ENCODE measurements around the gene C5orf22.
"Not testable (repeated sequence)": the region's sequence is repeated elsewhere in the genome, so short reads cannot be mapped to it uniquely, and the experiment has no call there.

Gene C5orf22

GRCh38 chr5:31553863-31554262 is 21.8 kb downstream of the C5orf22 start:
- no peak for DNase-seq (ENCODE audit: low read depth, low spot score)

GRCh38 chr5:31554552-31554951 is 22.5 kb downstream of the C5orf22 start:
- DNase-seq (ENCODE audit: low read depth, low spot score): no peak

GRCh38 chr5:31556461-31556860 is 24.4 kb downstream of the C5orf22 start:
- DNase-seq (ENCODE audit: low read depth, low spot score): no peak

DNA sequence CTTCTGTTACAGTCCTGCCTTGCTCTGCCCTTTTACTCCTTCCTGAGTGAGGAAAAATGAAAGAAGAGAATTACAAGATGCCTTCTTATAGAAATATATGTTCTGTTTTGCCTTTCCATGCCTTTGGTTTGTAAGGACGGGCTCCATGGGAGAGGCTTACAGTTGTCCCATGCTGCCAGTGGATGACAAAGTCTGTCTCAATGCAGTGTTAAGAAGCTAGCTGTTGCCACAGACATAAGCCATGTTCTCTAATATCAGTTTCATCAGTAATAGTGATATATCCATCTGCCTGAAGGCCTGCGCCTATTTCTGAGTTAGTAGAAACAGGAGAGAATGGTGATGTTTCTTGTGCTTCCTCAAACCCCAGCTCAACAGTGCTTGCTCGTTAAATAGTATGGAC is 27.8 kb downstream of the C5orf22 start:
- no peak for DNase-seq (ENCODE audit: low read depth, low spot score)

DNA sequence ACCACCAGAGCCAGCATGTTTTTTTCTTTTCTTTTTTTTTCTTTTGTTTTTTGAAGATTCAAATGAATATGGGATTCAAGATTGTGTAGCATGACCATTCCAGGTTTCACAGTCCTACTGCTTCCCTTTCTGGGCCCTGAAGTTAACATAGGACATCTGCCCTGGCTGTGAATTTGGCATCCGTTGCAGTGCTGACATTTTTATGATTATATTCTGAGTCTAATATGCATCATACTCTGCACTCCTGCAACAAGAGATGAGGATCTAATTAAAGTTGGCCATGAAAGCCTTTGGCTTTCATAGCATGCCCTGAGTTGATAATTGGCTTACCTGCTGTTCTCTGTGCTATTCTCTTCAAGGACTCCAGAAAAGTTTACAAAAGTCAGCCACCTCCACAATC is 29.8 kb downstream of the C5orf22 start:
- no peak for DNase-seq (ENCODE audit: low read depth, low spot score)

- DNase-seq (ENCODE audit: low read depth, low spot score): no peak
Measured at GRCh38 chr5:31563216-31563615, 31.1 kb downstream of the C5orf22 start.

DNA sequence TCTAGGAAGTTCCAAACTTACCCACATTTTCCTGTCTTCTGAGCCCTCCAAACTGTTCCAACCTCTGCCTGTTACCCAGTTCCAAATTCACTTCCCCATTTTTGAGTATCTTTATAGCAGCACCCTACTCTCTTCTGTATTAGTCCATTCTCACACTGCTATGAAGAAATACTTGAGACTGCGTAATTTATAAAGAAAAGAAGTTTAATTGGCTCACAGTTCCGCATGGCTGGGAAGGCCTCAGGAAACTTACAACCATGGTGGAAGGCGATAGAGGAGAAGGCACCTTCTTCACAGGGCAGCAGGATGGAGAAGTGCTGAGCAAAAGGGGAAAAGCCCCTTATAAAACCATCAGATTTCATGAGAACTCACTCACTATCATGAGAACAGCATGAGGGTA is 34.3 kb downstream of the C5orf22 start:
- DNase-seq (ENCODE audit: low read depth, low spot score): not testable (repeated sequence)

- DNase-seq (ENCODE audit: low read depth, low spot score): no peak
Measured at GRCh38 chr5:31568302-31568835, 36.3 kb downstream of the C5orf22 start.

DNA sequence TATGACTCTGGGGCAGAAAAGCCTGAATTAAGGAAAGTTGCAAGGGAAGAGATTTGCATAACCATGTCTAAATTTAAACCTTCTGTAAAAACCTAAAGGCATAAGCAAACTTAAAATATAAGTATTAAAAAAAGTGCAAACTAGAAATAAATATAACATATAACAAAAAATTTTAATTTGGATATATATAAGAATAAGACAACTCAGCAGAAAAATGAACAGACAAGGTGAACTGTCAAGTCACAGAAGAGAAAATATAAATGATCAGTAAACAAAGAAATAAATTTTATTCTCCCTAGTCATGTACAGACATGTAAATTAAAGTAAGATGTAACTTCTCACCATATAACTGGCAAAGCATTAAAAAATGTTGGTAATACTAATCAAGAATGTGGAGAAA is 37.0 kb downstream of the C5orf22 start:
- no peak for DNase-seq (ENCODE audit: low read depth, low spot score)

DNA sequence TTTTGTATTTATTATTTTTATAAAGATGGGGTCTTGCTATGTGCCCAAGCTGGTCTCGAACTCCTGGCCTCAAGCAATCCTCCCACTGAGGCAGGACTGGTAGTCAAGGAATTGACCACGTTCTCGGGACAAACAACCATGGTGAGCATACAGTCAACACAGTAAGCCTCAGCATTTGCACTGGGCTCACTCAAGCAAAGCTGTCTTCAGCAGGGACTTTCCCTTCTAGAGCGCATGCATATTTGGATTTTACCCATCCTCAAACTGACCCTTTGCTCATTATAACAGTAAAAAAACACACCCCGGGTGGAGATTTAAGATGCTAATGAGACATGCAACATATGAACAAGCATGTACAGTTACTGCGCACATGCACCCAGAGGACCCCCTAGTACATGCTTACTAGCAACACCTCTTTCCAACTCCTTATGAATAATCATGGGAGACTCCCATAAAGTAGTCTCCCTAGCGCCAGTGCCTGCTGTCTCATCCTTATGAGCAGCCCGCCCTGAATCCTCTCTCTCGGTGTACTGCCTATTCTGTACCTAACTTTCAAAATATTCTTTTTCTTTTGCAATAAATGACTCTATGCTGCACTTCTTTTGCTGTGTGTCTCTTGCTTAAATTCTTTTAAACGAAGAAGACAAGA is 41.5 kb downstream of the C5orf22 start:
- DNase-seq (ENCODE audit: low read depth, low spot score): no peak

GRCh38 chr5:31574772-31575171 is 42.7 kb downstream of the C5orf22 start:
- no peak for DNase-seq (ENCODE audit: low read depth, low spot score)

GRCh38 chr5:31577438-31577837 is 45.3 kb downstream of the C5orf22 start:
- no peak for DNase-seq (ENCODE audit: low read depth, low spot score)

DNA sequence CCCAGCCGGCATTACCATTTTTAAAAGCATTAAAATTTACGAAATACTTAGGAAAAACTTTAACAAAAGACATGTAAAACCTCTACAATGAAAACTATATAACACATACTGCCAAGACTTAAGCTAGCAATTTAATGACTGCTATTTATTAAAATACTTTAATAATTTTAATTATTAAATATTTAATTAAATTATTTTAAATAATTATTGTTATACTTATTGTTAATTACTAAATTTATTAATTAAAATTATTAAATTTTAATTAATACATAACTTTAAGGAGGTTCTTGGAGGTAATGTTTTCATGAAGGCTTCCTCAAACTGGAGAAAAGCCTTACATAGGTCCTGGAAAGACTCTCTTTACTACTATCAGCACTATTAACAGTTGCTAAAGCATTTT is 47.5 kb downstream of the C5orf22 start:
- DNase-seq (ENCODE audit: low read depth, low spot score): no peak

GRCh38 chr5:31581498-31582099 is 49.5 kb downstream of the C5orf22 start:
- peak; percentile 6 for DNase-seq (ENCODE audit: low read depth, low spot score)

DNA sequence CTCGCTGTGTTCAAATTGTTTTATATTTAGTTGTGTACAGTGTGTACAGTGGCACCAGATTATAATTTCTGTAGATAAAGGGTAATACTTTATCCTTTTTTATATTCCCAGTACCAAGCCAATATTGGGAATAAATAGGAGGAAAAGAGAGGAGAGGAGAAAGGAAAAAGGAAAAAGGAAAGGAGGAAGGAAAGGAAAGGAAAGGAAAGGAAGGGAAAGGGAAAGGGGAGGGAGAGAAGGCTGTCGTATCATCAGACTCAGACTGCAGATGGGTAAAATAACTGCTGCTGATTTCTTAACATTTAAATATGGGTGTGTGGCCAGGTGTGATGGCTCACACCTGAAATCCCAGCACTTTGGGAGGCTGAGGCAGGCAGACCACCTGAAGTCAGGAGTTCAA is 51.0 kb downstream of the C5orf22 start:
- DNase-seq (ENCODE audit: low read depth, low spot score): no peak

- DNase-seq (ENCODE audit: low read depth, low spot score): no peak
Measured at GRCh38 chr5:31585166-31585894, 53.2 kb downstream of the C5orf22 start.

DNA sequence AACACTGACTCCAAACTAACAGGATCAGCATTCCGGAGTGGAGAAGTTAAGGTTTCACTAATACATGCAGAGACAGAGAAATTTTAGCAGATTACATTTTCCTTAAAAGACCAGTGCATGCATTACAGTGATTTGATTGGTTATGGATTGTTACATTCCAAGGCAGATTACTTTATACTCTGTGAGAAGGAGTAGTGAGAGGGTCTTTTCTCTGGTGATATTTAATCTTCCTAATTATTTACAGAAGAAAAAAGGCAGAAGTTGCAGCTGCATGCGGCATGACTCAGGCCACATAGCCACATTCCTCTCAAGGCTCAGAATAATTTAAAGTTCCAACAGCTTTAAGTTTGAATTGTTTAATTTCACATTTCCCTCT is 53.8 kb downstream of the C5orf22 start:
- no peak for DNase-seq (ENCODE audit: low read depth, low spot score)

- no peak for DNase-seq (ENCODE audit: low read depth, low spot score)
Measured at GRCh38 chr5:31587546-31587945, 55.4 kb downstream of the C5orf22 start.

DNA sequence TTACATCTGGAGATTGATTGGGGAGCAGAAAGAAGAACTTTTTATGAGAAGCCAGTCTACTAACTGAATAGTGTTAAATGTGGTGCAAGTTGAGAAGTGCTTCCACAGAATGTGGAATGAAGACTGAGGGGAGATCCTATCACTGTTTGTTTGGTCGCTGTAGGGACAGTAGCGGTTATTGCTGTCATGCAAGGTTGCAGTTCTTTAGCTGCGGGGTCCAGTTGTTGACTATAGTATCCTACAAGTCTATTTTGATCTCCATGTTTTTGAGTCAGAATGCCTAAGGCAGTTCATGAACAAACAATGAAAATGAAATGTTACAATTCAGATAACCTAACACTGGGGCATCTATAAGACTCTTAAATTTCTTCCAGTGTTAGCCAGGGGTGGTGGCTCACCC is 61.6 kb downstream of the C5orf22 start:
- DNase-seq (ENCODE audit: low read depth, low spot score): no peak

DNA sequence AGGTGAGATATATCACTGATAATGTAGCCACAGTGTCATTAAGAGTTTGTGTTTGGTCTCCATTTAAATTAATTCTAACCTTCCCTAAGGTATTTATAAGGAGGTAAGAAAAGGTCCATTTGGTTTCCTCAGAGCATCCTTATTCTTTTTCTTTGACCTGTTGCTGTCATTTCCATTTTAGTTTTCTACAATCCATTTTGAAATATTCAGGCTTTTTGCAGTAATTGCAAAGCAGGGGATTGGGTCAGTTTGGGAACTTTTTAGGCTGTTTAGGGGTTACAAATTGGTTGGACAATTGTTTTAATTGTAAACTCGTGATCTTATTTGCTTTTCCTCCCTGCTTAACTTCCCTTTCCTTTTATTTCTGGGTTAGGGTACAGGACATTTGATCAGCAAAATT is 64.3 kb downstream of the C5orf22 start:
- DNase-seq (ENCODE audit: low read depth, low spot score): no peak

GRCh38 chr5:31598640-31599611 is 66.8 kb downstream of the C5orf22 start:
- DNase-seq (ENCODE audit: low read depth, low spot score): no peak

- not testable (repeated sequence) for DNase-seq (ENCODE audit: low read depth, low spot score)
Measured at GRCh38 chr5:31602305-31602704, 70.2 kb downstream of the C5orf22 start.

All from smooth muscle cell of the brain vasculature (primary cell).